T-helper 2 cell treated with Interferon-gamma antibody and Interleukin-4, amounts not matched to agents 100 ng/mL and 5 ng/mL, for 36 hours (primary cell): ENCODE data around the gene PEAK3. TPM values are rescaled to one million over a fixed set of nuclear protein-coding genes. Genes with fewer than 3 reads are reported as not detected.

Source experiments
- intact Hi-C: fragments of 100-400 bp; cut with micrococcal nuclease; formaldehyde crosslinking; loops from one replicate; pipeline ENCODE4 v1.15.1; 2023
- total RNA-seq: library from RNA; stranded (reverse); gene quantifications from 2 replicates; pipeline ENCODE4 v1.2.3, GENCODE V29; 2022

The PEAK3 gene
- total RNA-seq, 1 donor from 2014 or later = 0.82 TPM

GRCh38 chr19:2273356-2274184, 8.4 kb downstream of the PEAK3 start:
- intact Hi-C loops = loop anchor here (1.0 to 10.0 kb wide), 5 partner anchors 37 to 341 kb away; partner anchors contain the start of genes AP3D1, IZUMO4, MOB3A and PLEKHJ1

- intact Hi-C loops = loop anchor here (5.0 to 10.0 kb wide), 4 partner anchors 119 to 343 kb away; partner anchors contain the start of genes AP3D1, IZUMO4 and MOB3A
Measured at GRCh38 chr19:2271234-2272103, 10.5 kb downstream of the PEAK3 start.

GRCh38 chr19:2270423-2271233, 11.3 kb downstream of the PEAK3 start:
- intact Hi-C loops = loop anchor here (5.0 to 10.0 kb wide), 4 partner anchors 118 to 344 kb away; partner anchors contain the start of genes AP3D1, IZUMO4 and MOB3A

- intact Hi-C loops = loop anchor here (5.0 to 10.0 kb wide), 4 partner anchors 118 to 345 kb away; partner anchors contain the start of genes AP3D1, IZUMO4 and MOB3A
Measured at GRCh38 chr19:2270157-2270422, 11.9 kb downstream of the PEAK3 start.

GRCh38 chr19:2269244-2270156, 12.5 kb downstream of the PEAK3 start:
- intact Hi-C loops = loop anchor here (1.0 to 10.0 kb wide), 5 partner anchors 33 to 345 kb away; partner anchors contain the start of genes AP3D1, IZUMO4, MOB3A and PLEKHJ1

- intact Hi-C loops = loop anchor here (1.0 kb wide), 1 partner anchor 33 kb away; the partner anchor contains the start of genes PLEKHJ1 and SF3A2
Measured at GRCh38 chr19:2268861-2269243, 13.1 kb downstream of the PEAK3 start.

GRCh38 chr19:2268480-2268830, 13.5 kb downstream of the PEAK3 start:
- intact Hi-C loops = no loop called here

- intact Hi-C loops = no loop called here
Measured at GRCh38 chr19:2266183-2266993, 15.6 kb downstream of the PEAK3 start.

GRCh38 chr19:2261438-2262172, 20.4 kb downstream of the PEAK3 start:
- intact Hi-C loops = no loop called here

GRCh38 chr19:2260341-2260805, 21.6 kb downstream of the PEAK3 start:
- intact Hi-C loops = no loop called here

GRCh38 chr19:2259336-2259735, 22.6 kb downstream of the PEAK3 start:
- intact Hi-C loops = no loop called here

- intact Hi-C loops = no loop called here
Measured at GRCh38 chr19:2255982-2256685, 25.8 kb downstream of the PEAK3 start, which contains the start of gene JSRP1. Gene JSRP1 (minus strand): TSS chr19:2256417. CDS start chr19:2255314, 1,103 bp downstream.

GRCh38 chr19:2255112-2255845, 26.7 kb downstream of the PEAK3 start:
- intact Hi-C loops = no loop called here

GRCh38 chr19:2254064-2254872, 27.7 kb downstream of the PEAK3 start:
- intact Hi-C loops = no loop called here

GRCh38 chr19:2253106-2254063, 28.6 kb downstream of the PEAK3 start:
- intact Hi-C loops = no loop called here
